Measurements from ENCODE around the gene EGR2.
A peak's percentile ranks its signal among the peaks of the same experiment; 100 is the strongest.
"Not testable (repeated sequence)": the region's sequence is repeated elsewhere in the genome, so short reads cannot be mapped to it uniquely, and the experiment has no call there.

The EGR2 gene

GRCh38 chr10:62790571-62790970 lies 25.6 kb downstream of the EGR2 start:
- H3K27ac Mint-ChIP-seq, result no peak overlapping the region
- H3K36me3 Mint-ChIP-seq (ENCODE audit: low read depth), result no peaks in the 10 kb centered on the region
- no peaks in the 10 kb centered on the region for H3K4me1 Mint-ChIP-seq (ENCODE audit: low read depth)
- peaks cover 10% of the 10 kb centered on the region for H3K27me3 Mint-ChIP-seq
- no peaks in the 10 kb centered on the region for H3K9me3 Mint-ChIP-seq
- H3K4me3 Mint-ChIP-seq, result no peak overlapping the region

- H3K4me3 Mint-ChIP-seq, result no peak overlapping the region
- H3K9me3 Mint-ChIP-seq, result peaks cover 4% of the 10 kb centered on the region
- H3K4me1 Mint-ChIP-seq (ENCODE audit: low read depth), result no peaks in the 10 kb centered on the region
- H3K27me3 Mint-ChIP-seq, result peaks cover 12% of the 10 kb centered on the region
- H3K36me3 Mint-ChIP-seq (ENCODE audit: low read depth), result peaks cover 4% of the 10 kb centered on the region
- H3K27ac Mint-ChIP-seq, result no peak overlapping the region
These were observed 26.1 kb downstream of the EGR2 start for GRCh38 chr10:62790019-62790555.

GRCh38 chr10:62788861-62789467 lies 27.2 kb downstream of the EGR2 start:
- peaks cover 13% of the 10 kb centered on the region for H3K36me3 Mint-ChIP-seq (ENCODE audit: low read depth)
- no peak overlapping the region for H3K27ac Mint-ChIP-seq
- peaks cover 11% of the 10 kb centered on the region for H3K27me3 Mint-ChIP-seq
- H3K4me1 Mint-ChIP-seq (ENCODE audit: low read depth), result no peaks in the 10 kb centered on the region
- peaks cover 13% of the 10 kb centered on the region for H3K9me3 Mint-ChIP-seq
- no peak overlapping the region for H3K4me3 Mint-ChIP-seq

GRCh38 chr10:62788285-62788684 lies 27.9 kb downstream of the EGR2 start:
- not testable (repeated sequence) for H3K27ac Mint-ChIP-seq; H3K4me1 Mint-ChIP-seq (ENCODE audit: low read depth); H3K4me3 Mint-ChIP-seq
- Mint-ChIP-seq H3K36me3 (ENCODE audit: low read depth) (peaks cover 13% of the 10 kb centered on the region), H3K27me3 (peaks cover 11% of the 10 kb centered on the region), H3K9me3 (peaks cover 13% of the 10 kb centered on the region)

GRCh38 chr10:62784537-62784936 lies 31.6 kb downstream of the EGR2 start:
- not testable (repeated sequence) for H3K27me3 Mint-ChIP-seq, H3K27ac Mint-ChIP-seq, H3K4me3 Mint-ChIP-seq
- Mint-ChIP-seq H3K4me1 (ENCODE audit: low read depth) (peaks cover 13% of the 10 kb centered on the region), H3K9me3 (peaks cover 13% of the 10 kb centered on the region), H3K36me3 (ENCODE audit: low read depth) (peaks cover 13% of the 10 kb centered on the region)

GRCh38 chr10:62779487-62780248 lies 36.5 kb downstream of the EGR2 start:
- Mint-ChIP-seq H3K27me3 (no peaks in the 10 kb centered on the region), H3K4me3 (peak overlapping the region; percentile 55), H3K36me3 (ENCODE audit: low read depth) (peaks cover 5% of the 10 kb centered on the region), H3K4me1 (ENCODE audit: low read depth) (peaks cover 46% of the 10 kb centered on the region), H3K9me3 (peaks cover 5% of the 10 kb centered on the region), H3K27ac (peak overlapping the region; percentile 91)

- Mint-ChIP-seq H3K27me3 (no peaks in the 10 kb centered on the region), H3K4me1 (ENCODE audit: low read depth) (peaks cover 46% of the 10 kb centered on the region), H3K4me3 (no peak overlapping the region), H3K36me3 (ENCODE audit: low read depth) (no peaks in the 10 kb centered on the region), H3K9me3 (no peaks in the 10 kb centered on the region), H3K27ac (no peak overlapping the region)
These were observed 38.0 kb downstream of the EGR2 start for GRCh38 chr10:62778125-62778524.

GRCh38 chr10:62772186-62772974 lies 43.8 kb downstream of the EGR2 start:
- H3K27ac Mint-ChIP-seq, result peak overlapping the region; percentile 5
- no peak overlapping the region for H3K4me3 Mint-ChIP-seq
- H3K4me1 Mint-ChIP-seq (ENCODE audit: low read depth), result peaks cover 32% of the 10 kb centered on the region
- no peaks in the 10 kb centered on the region for H3K9me3 Mint-ChIP-seq
- no peaks in the 10 kb centered on the region for H3K36me3 Mint-ChIP-seq (ENCODE audit: low read depth)
- H3K27me3 Mint-ChIP-seq, result peaks cover 5% of the 10 kb centered on the region

GRCh38 chr10:62769574-62770242 lies 46.5 kb downstream of the EGR2 start:
- H3K9me3 Mint-ChIP-seq, result no peaks in the 10 kb centered on the region
- peak overlapping the region; percentile 15 for H3K27ac Mint-ChIP-seq
- no peaks in the 10 kb centered on the region for H3K36me3 Mint-ChIP-seq (ENCODE audit: low read depth)
- peaks cover 5% of the 10 kb centered on the region for H3K27me3 Mint-ChIP-seq
- H3K4me3 Mint-ChIP-seq, result no peak overlapping the region
- H3K4me1 Mint-ChIP-seq (ENCODE audit: low read depth), result peaks cover 25% of the 10 kb centered on the region

- H3K4me3 Mint-ChIP-seq, result no peak overlapping the region
- no peaks in the 10 kb centered on the region for H3K9me3 Mint-ChIP-seq
- peaks cover 22% of the 10 kb centered on the region for H3K4me1 Mint-ChIP-seq (ENCODE audit: low read depth)
- H3K36me3 Mint-ChIP-seq (ENCODE audit: low read depth), result no peaks in the 10 kb centered on the region
- no peaks in the 10 kb centered on the region for H3K27me3 Mint-ChIP-seq
- no peak overlapping the region for H3K27ac Mint-ChIP-seq
These were observed 49.8 kb downstream of the EGR2 start for GRCh38 chr10:62766386-62766785.

GRCh38 chr10:62765726-62766125 lies 50.4 kb downstream of the EGR2 start:
- Mint-ChIP-seq H3K27me3 (no peaks in the 10 kb centered on the region), H3K27ac (no peak overlapping the region), H3K36me3 (ENCODE audit: low read depth) (no peaks in the 10 kb centered on the region), H3K9me3 (no peaks in the 10 kb centered on the region), H3K4me1 (ENCODE audit: low read depth) (peaks cover 29% of the 10 kb centered on the region), H3K4me3 (no peak overlapping the region)

- no peaks in the 10 kb centered on the region for H3K36me3 Mint-ChIP-seq (ENCODE audit: low read depth)
- H3K4me3 Mint-ChIP-seq, result no peak overlapping the region
- H3K9me3 Mint-ChIP-seq, result no peaks in the 10 kb centered on the region
- no peaks in the 10 kb centered on the region for H3K27me3 Mint-ChIP-seq
- H3K4me1 Mint-ChIP-seq (ENCODE audit: low read depth), result peaks cover 25% of the 10 kb centered on the region
- H3K27ac Mint-ChIP-seq, result no peak overlapping the region
These were observed 52.2 kb downstream of the EGR2 start for GRCh38 chr10:62764011-62764410.

- Mint-ChIP-seq H3K4me1 (ENCODE audit: low read depth) (peaks cover 24% of the 10 kb centered on the region), H3K9me3 (no peaks in the 10 kb centered on the region), H3K27ac (no peak overlapping the region), H3K4me3 (no peak overlapping the region), H3K36me3 (ENCODE audit: low read depth) (no peaks in the 10 kb centered on the region), H3K27me3 (peaks cover 3% of the 10 kb centered on the region)
These were observed 53.0 kb downstream of the EGR2 start for GRCh38 chr10:62763155-62763554.

Data from stimulated activated naive CD8-positive, alpha-beta T cell treated with anti-CD3 and anti-CD28 coated beads, Interleukin-15, Interleukin-2, amounts not matched to agents 100 ng/mL and 50 ng/mL, for 24 hours (primary cell).